SH-SY5Y (cell line): ENCODE measurements around the gene RASL11A.

Experiments used
- GATA2 ChIP-seq: IDR thresholded peaks from 2 replicates; pipeline ENCODE4 v1.6.1; 2011; ENCODE audit warnings: mild to moderate bottlenecking, low read depth, low read length
- GATA3 ChIP-seq: IDR thresholded peaks from 2 replicates; pipeline ENCODE4 v1.6.1; 2011; ENCODE audit warnings: low read depth, mild to moderate bottlenecking, low read length, moderate library complexity

- no peak for TF ChIP-seq GATA2
- TF ChIP-seq GATA3, result no peak
Observed at GRCh38 chr13:27274631-27275030, 4.0 kb downstream of the RASL11A start.
